Stimulated activated CD4-positive, alpha-beta T cell treated with anti-CD3 and anti-CD28 coated beads, Interleukin-4, amount 100 ng/mL, for 1 hour (primary cell): Measurements from ENCODE around the gene KY.

ENCODE experiments used
- DNase-seq: peaks from one replicate; pipeline ENCODE4 v3.0.0-alpha.2; 2020

Gene KY

GRCh38 chr3:134644731-134645514 lies 5.9 kb downstream of the KY start:
- no peak for DNase-seq

GRCh38 chr3:134643150-134643675 lies 7.6 kb downstream of the KY start:
- no peak for DNase-seq

- DNase-seq, result no peak
Observed at GRCh38 chr3:134642445-134643149, 8.2 kb downstream of the KY start.

DNA sequence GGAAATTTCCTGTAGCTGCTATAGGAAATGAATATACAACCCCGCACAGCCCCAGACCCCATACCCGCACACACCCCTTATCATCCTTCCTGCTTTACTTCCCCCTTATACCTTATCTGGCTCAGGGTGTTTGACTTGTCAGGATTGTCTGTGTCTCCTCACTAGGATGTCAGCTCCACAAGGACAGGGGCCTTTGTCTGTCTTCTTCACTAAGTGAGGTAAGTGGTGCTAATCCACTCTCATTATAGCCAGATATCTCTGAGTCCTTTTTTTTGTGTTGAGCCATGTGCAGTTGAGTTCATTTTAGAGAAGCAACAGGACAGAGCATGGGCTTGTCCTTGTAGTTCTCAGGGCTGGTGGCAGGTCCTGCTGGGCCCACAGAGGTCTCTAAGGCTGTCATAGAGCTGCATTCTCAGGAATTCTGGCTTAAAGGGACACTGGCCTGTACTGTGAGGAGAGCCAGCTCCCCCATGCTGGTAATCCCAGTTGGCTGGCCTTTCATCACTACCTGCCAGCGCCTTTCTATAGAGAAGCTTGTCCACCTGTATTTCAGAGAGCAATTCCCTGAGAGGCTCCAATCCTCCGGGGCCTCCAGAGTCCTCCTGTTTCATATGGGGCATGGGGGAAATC lies 9.0 kb downstream of the KY start:
- DNase-seq, result no peak

- no peak for DNase-seq
Observed at GRCh38 chr3:134640872-134641470, 9.9 kb downstream of the KY start.

- no peak for DNase-seq
Observed at GRCh38 chr3:134640378-134640777, 10.4 kb downstream of the KY start.

DNA sequence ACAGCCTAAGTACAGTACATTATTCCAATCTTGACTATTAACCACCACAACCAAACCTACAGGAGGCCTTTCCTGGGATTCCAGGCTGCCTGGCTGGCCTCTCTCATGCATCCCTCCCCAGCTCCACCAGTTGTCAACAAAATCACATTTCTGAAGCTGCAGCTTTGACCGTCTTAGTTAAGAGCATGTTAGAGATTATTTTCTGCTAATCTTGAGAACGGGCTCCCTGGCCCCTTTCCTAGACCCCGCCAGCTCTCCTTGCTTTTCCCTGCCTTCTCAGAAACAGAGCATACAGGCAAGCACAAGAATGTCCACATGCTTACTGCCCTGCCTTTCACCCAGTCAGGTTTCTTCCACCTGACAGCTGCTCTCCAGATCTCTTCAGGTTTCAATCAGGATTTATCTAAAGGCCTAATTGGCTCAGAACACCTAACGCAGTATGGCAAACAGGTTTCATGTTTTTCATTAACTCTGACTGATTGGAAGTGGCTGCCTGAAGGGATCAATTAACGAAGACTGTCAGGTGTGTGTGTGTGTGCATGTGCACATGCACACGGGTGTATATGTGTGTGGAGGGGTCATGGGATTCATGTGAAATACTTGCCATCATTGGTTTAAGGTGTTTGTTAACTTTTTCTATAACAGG lies 12.3 kb downstream of the KY start:
- no peak for DNase-seq

- DNase-seq, result no peak
Observed at GRCh38 chr3:134636406-134636805, 14.4 kb downstream of the KY start.

GRCh38 chr3:134630506-134630905 lies 20.3 kb downstream of the KY start:
- DNase-seq, result no peak

DNA sequence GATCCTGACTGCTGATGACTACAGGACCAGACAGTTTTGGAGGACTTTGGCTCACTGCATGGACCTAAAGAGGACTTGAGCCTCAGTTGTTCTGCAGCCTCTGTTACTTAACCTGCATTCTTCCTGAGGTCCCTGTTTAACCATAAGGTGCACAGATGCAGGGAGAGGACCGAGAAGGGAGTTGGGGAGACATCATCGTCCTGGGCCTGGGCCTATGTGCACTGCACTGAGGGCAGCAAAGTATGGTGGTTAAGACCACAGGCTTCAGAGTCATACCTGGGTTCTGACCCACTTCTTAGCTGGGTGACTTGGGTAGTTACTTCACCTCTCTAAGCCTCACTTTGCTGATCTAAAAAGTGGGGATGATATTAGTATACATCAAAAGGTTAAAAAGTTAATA lies 21.9 kb downstream of the KY start:
- DNase-seq, result no peak

GRCh38 chr3:134627831-134628230 lies 23.0 kb downstream of the KY start:
- no peak for DNase-seq

DNA sequence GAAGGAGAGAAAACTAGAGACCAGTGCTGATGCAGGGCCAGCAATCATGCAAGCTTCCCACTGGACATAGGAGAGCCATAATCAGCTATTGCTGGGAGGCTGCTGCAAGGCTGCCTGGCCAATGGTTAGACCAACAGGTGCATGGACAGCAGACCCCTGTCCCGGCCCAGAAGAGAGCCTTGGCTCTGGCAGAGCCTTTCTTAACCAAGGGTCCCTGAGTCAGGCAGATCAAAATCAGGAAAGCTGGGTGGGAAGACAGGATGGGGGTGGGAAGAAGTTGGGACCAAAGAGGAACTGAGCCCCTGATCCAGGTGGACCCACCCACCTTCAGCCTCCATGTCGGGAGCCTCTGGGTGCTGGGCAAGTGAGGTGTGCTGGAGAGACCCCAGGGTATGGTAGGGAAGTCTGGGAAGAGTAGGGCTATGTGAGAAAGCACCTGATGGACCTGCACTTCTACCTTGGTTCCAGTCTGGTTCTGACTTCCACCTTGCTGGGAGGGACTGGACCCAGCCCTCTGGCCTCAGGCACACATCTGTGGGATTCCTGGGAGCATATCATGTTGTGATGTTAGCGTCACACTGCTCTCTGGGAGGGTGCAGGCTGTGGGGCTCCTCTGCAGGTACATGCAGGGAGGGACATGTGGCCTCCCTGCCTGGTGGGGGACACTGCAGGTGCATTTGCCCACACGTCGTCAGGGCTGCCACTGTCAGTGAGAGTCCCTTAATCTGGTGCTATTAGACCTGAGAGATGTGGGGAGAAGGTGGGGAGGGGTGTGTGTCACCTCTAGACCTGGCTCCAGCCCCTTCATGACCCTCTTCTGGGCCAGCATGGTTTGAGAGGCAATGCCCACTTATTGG lies 24.7 kb downstream of the KY start:
- no peak for DNase-seq

- DNase-seq, result no peak
Observed at GRCh38 chr3:134625462-134625861, 25.4 kb downstream of the KY start.

DNA sequence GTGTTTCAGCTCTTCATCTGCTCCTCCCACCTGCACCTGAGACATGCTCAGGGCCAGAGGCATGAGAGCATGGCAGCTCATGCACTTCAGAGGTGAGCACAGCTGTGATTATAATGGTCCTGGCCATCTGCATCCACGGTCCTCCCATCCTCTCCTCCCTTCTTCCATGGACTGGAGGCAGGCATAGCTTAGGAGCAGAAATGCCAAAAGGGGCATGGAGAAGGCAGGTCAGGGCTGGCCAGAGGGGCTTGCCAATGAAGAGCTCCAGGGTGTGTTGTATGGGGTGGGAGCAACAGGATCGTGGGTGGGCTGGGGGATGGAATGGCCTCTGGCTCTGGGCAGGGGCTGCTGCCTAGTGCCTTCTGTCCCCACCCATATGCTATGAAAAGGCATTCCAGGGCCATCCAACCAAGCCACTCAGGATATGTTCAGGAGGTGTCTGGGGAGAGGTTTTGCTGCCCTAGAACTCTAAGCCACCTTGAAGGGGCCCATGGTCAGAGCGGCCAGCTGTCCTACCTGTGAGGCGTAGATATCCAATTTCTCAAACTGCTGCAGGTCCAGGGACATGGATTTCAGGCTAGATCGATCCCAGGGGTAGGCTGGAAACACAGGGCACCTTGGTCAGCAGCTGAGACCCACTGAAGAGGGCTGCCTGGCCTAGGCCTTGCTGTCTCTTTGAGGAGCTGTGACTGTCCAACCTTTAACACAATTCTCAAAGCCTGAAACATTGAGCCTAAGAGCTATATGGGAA lies 26.1 kb downstream of the KY start:
- DNase-seq, result no peak

- no peak for DNase-seq
Observed at GRCh38 chr3:134623615-134624245, 27.1 kb downstream of the KY start.

DNA sequence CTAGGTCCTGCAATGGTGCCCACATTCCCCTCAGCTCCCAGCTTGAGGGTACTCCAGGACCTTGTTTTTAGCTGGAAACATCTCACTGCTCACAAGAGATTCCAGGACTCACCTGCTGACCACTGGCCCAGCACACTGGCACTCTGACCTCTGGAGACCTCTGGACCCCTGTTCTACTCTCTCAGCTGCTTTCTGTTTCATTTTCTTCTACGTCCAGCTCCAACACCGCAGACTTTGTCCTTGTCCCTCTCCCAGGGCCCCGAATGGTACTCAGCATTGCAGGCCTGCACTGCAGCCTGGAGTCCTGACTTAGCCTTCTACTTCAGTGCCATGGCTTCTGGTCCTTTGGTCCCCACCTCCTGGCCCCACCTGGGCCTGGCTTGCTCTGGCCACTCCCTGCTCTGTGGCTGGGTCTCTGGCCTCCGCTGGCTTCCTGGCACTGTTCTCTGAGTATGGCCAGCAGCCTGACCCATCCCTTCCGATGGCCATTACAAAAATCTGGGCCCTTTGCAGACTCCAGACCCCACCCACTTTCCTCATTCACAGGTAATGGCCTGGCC lies 27.9 kb downstream of the KY start:
- no peak for DNase-seq

GRCh38 chr3:134621854-134622253 lies 29.0 kb downstream of the KY start:
- no peak for DNase-seq

GRCh38 chr3:134620476-134621115 lies 30.2 kb downstream of the KY start:
- DNase-seq, result no peak

DNA sequence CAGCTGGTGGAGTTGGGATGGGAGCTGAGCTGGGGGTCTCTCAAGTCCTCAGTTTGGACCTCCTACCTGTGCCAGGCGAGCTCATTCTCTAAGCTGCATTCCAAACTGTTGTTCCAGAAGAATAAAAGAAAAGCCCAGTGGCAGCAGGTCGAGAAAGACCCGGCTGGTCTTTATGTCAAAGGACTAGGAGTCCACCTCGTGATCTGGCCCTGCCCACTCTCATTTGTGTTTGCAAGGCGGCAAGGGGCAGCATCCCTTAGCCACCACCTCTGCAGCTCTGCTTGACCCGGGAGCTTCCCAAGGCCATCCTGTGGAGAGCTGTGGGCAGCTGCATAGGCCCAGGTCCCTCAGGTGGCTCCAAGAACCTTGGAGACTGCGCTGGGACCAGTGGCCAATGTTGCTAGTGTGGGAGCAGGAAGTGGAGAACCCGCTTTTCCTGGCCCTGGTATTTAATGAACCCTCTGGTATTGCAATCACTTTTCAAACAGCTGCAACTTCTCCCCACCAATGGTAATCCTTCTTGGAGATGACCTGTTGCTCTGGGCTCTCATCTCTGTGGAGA lies 30.9 kb downstream of the KY start:
- DNase-seq, result no peak

DNA sequence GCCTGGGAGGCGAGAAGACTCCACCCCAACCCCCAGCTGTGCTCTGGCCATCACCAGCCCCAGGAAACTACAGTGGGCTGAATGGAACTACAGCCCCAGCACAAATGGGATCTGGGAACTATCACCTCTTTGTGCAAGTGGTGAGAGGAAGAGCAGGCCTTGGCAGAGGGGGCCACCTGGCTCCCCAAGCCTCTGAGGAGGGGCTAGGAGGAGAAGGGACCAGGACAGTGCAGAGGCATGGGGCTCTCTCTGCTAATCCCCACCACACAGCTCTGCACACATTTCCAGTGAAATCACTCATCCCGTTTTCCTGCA lies 31.6 kb downstream of the KY start:
- no peak for DNase-seq
